Activated CD4-positive, alpha-beta T cell treated with anti-CD3 and anti-CD28 coated beads, Interleukin-2, amount 10 ng/mL, durations not matched to agents 7 days and 5 days (primary cell): Measurements from ENCODE around the gene HS3ST5. TPM values are rescaled to one million over a fixed set of nuclear protein-coding genes. Genes with fewer than 3 reads are reported as not detected.
"Not testable (repeated sequence)": the region's sequence is repeated elsewhere in the genome, so short reads cannot be mapped to it uniquely, and the experiment has no call there.

ENCODE experiments used
- CTCF ChIA-PET: fragments of 350-600 bp; sonication (Branson Sonifier 250); formaldehyde crosslinking; loops from one replicate; lab custom pipeline; 2021; ENCODE audit warnings: antibody characterized with exemption; lab: Charles Lee
- POLR2A ChIA-PET: fragments of 350-600 bp; sonication (Branson Sonifier 250); formaldehyde crosslinking; loops from one replicate; lab custom pipeline; 2021; ENCODE audit warnings: antibody characterized with exemption; lab: Charles Lee
- DNase-seq: peaks from one replicate; pipeline ENCODE4 v3.0.0-alpha.2; 2020
- H3K27ac Mint-ChIP-seq: one replicate; pipeline ENCODE4 v1.8.0; 2021; ENCODE audit warnings: mild to moderate bottlenecking, moderate library complexity, mixed read lengths
- H3K27me3 Mint-ChIP-seq: one replicate; pipeline ENCODE4 v1.8.0; 2021; ENCODE audit warnings: mixed read lengths
- H3K36me3 Mint-ChIP-seq: one replicate; pipeline ENCODE4 v1.8.0; 2021; ENCODE audit warnings: low read depth, mixed read lengths
- H3K4me1 Mint-ChIP-seq: one replicate; pipeline ENCODE4 v1.8.0; 2021; ENCODE audit warnings: mixed read lengths
- H3K4me3 Mint-ChIP-seq: one replicate; pipeline ENCODE4 v1.8.0; 2021; ENCODE audit warnings: mild to moderate bottlenecking, moderate library complexity, mixed read lengths
- H3K9me3 Mint-ChIP-seq: one replicate; pipeline ENCODE4 v1.8.0; 2021; ENCODE audit warnings: mixed read lengths
- total RNA-seq, 2 experiments: library from RNA; stranded (reverse); gene quantifications; one replicate each; pipeline ENCODE4 v1.2.3, GENCODE V29; 2021

Gene HS3ST5
- total RNA-seq, 2 experiments from 2014 or later, result not detected

GRCh38 chr6:114247101-114247500 is 95.7 kb downstream of the HS3ST5 start:
- CTCF ChIA-PET, result no interaction called here
- Mint-ChIP-seq H3K4me3 (no peak overlapping the region), H3K27ac (no peak overlapping the region), H3K36me3 (no peaks in the 10 kb centered on the region), H3K4me1 (no peaks in the 10 kb centered on the region), H3K27me3 (no peaks in the 10 kb centered on the region), H3K9me3 (no peaks in the 10 kb centered on the region)
- no peak for DNase-seq
- POLR2A ChIA-PET, result no interaction called here

- DNase-seq, result no peak
- Mint-ChIP-seq H3K36me3 (no peaks in the 10 kb centered on the region), H3K4me1 (no peaks in the 10 kb centered on the region), H3K4me3 (no peak overlapping the region), H3K27me3 (no peaks in the 10 kb centered on the region), H3K9me3 (no peaks in the 10 kb centered on the region), H3K27ac (no peak overlapping the region)
- POLR2A ChIA-PET, result no interaction called here
- CTCF ChIA-PET, result no interaction called here
Observed at GRCh38 chr6:114240796-114241195, 102.0 kb downstream of the HS3ST5 start.

GRCh38 chr6:114228675-114229074 is 114.1 kb downstream of the HS3ST5 start:
- Mint-ChIP-seq H3K4me1 (no peaks in the 10 kb centered on the region), H3K27ac (no peak overlapping the region), H3K4me3 (no peak overlapping the region), H3K9me3 (no peaks in the 10 kb centered on the region), H3K27me3 (no peaks in the 10 kb centered on the region), H3K36me3 (no peaks in the 10 kb centered on the region)
- POLR2A ChIA-PET, result no interaction called here
- CTCF ChIA-PET, result no interaction called here
- DNase-seq, result no peak

GRCh38 chr6:114227944-114228468 is 114.8 kb downstream of the HS3ST5 start:
- H3K9me3 Mint-ChIP-seq, result no peaks in the 10 kb centered on the region

GRCh38 chr6:114220241-114220640 is 122.6 kb downstream of the HS3ST5 start:
- Mint-ChIP-seq H3K4me1 (no peaks in the 10 kb centered on the region), H3K27me3 (no peaks in the 10 kb centered on the region), H3K9me3 (no peaks in the 10 kb centered on the region), H3K36me3 (no peaks in the 10 kb centered on the region), H3K27ac (no peak overlapping the region), H3K4me3 (no peak overlapping the region)
- POLR2A ChIA-PET, result no interaction called here
- DNase-seq, result no peak
- CTCF ChIA-PET, result no interaction called here

More at GRCh38 chr6:114227944-114228468, 114.8 kb downstream of the HS3ST5 start:
- H3K27ac Mint-ChIP-seq, result no peak overlapping the region
- H3K4me3 Mint-ChIP-seq, result no peak overlapping the region
- no peaks in the 10 kb centered on the region for H3K4me1 Mint-ChIP-seq
- POLR2A ChIA-PET, result no interaction called here
- CTCF ChIA-PET, result no interaction called here
- no peaks in the 10 kb centered on the region for H3K27me3 Mint-ChIP-seq
- H3K36me3 Mint-ChIP-seq, result no peaks in the 10 kb centered on the region
- DNase-seq, result no peak

- Mint-ChIP-seq H3K9me3 (no peaks in the 10 kb centered on the region), H3K36me3 (no peaks in the 10 kb centered on the region), H3K4me3 (no peak overlapping the region), H3K27me3 (no peaks in the 10 kb centered on the region), H3K4me1 (no peaks in the 10 kb centered on the region), H3K27ac (no peak overlapping the region)
- ChIA-PET POLR2A (no interaction called here), CTCF (no interaction called here)
- no peak for DNase-seq
Observed at GRCh38 chr6:114218437-114219340, 124.1 kb downstream of the HS3ST5 start.

GRCh38 chr6:114217996-114218395 is 124.8 kb downstream of the HS3ST5 start:
- H3K9me3 Mint-ChIP-seq, DNase-seq, H3K36me3 Mint-ChIP-seq, H3K27me3 Mint-ChIP-seq, H3K4me1 Mint-ChIP-seq, POLR2A ChIA-PET, H3K4me3 Mint-ChIP-seq, CTCF ChIA-PET, H3K27ac Mint-ChIP-seq: not testable (repeated sequence)

GRCh38 chr6:114216789-114217467 is 125.9 kb downstream of the HS3ST5 start:
- Mint-ChIP-seq H3K4me1 (no peaks in the 10 kb centered on the region), H3K27ac (no peak overlapping the region), H3K4me3 (no peak overlapping the region), H3K36me3 (no peaks in the 10 kb centered on the region), H3K27me3 (no peaks in the 10 kb centered on the region), H3K9me3 (no peaks in the 10 kb centered on the region)
- CTCF ChIA-PET, result no interaction called here
- DNase-seq, result no peak
- POLR2A ChIA-PET, result interaction anchor here (0.5 kb wide), 1 partner anchor 116 kb away, joined by 3 read pairs; no protein-coding TSS in a partner anchor

GRCh38 chr6:114210467-114210866 is 132.4 kb downstream of the HS3ST5 start:
- POLR2A ChIA-PET, result no interaction called here
- no peak overlapping the region for H3K27ac Mint-ChIP-seq
- no peaks in the 10 kb centered on the region for H3K36me3 Mint-ChIP-seq
- H3K4me1 Mint-ChIP-seq, result no peaks in the 10 kb centered on the region
- H3K9me3 Mint-ChIP-seq, result no peaks in the 10 kb centered on the region
- no peaks in the 10 kb centered on the region for H3K27me3 Mint-ChIP-seq
- DNase-seq, result no peak
- CTCF ChIA-PET, result no interaction called here
- no peak overlapping the region for H3K4me3 Mint-ChIP-seq

- CTCF ChIA-PET, result interaction anchor here (0.6 kb wide), 1 partner anchor 1697 kb away, joined by 3 read pairs; no protein-coding TSS in a partner anchor
- Mint-ChIP-seq H3K9me3 (no peaks in the 10 kb centered on the region), H3K27ac (no peak overlapping the region), H3K27me3 (no peaks in the 10 kb centered on the region), H3K4me3 (no peak overlapping the region), H3K4me1 (no peaks in the 10 kb centered on the region), H3K36me3 (no peaks in the 10 kb centered on the region)
- no peak for DNase-seq
- POLR2A ChIA-PET, result no interaction called here
Observed at GRCh38 chr6:114203460-114203859, 139.4 kb downstream of the HS3ST5 start.

GRCh38 chr6:114202389-114202788 is 140.4 kb downstream of the HS3ST5 start:
- no peak for DNase-seq
- Mint-ChIP-seq H3K4me1 (no peaks in the 10 kb centered on the region), H3K36me3 (no peaks in the 10 kb centered on the region), H3K9me3 (no peaks in the 10 kb centered on the region), H3K27ac (no peak overlapping the region), H3K27me3 (no peaks in the 10 kb centered on the region), H3K4me3 (no peak overlapping the region)
- ChIA-PET POLR2A (no interaction called here), CTCF (no interaction called here)

GRCh38 chr6:114200891-114201290 is 141.9 kb downstream of the HS3ST5 start:
- Mint-ChIP-seq H3K4me1 (no peaks in the 10 kb centered on the region), H3K4me3 (no peak overlapping the region), H3K36me3 (no peaks in the 10 kb centered on the region), H3K27ac (no peak overlapping the region), H3K27me3 (no peaks in the 10 kb centered on the region), H3K9me3 (no peaks in the 10 kb centered on the region)
- ChIA-PET CTCF (no interaction called here), POLR2A (no interaction called here)
- DNase-seq, result no peak
